ENCODE results near the gene HSF2BP. TPM values are rescaled to one million over a fixed set of nuclear protein-coding genes. Genes with fewer than 3 reads are reported as not detected.

Gene HSF2BP
- total RNA-seq, 3 donors from 2014 or later, result 0.32 to 0.48 (median 0.47) TPM

- ATAC-seq (no peak), DNase-seq (no peak)
- Histone ChIP-seq H3K4me3 (no peak overlapping the region), H3K9me3 (no peaks in the 10 kb centered on the region), H3K36me3 (ENCODE audit: low read depth) (no peaks in the 10 kb centered on the region), H3K4me1 (ENCODE audit: low read depth) (no peaks in the 10 kb centered on the region)
- no peak for TF ChIP-seq CTCF (IDR thresholded peaks at IDR 0.05)
- intact Hi-C loops (cut with DNase I, micrococcal nuclease), result no loop called here
These were observed 66.2 kb downstream of the HSF2BP start for GRCh38 chr21:43593078-43593477.

- intact Hi-C loops (cut with DNase I, micrococcal nuclease), result no loop called here
- no peak for ATAC-seq
- no peaks in the 10 kb centered on the region for H3K36me3 ChIP-seq (ENCODE audit: low read depth)
- no peak for DNase-seq
- no peak for TF ChIP-seq CTCF (IDR thresholded peaks at IDR 0.05)
- no peaks in the 10 kb centered on the region for H3K4me1 ChIP-seq (ENCODE audit: low read depth)
- H3K4me3 ChIP-seq, result no peak overlapping the region
- no peaks in the 10 kb centered on the region for H3K9me3 ChIP-seq
These were observed 67.7 kb downstream of the HSF2BP start for GRCh38 chr21:43591571-43591970.

GRCh38 chr21:43590194-43590593, 69.1 kb downstream of the HSF2BP start:
- H3K36me3 ChIP-seq (ENCODE audit: low read depth), result no peaks in the 10 kb centered on the region
- H3K9me3 ChIP-seq, result no peaks in the 10 kb centered on the region
- no peaks in the 10 kb centered on the region for H3K4me1 ChIP-seq (ENCODE audit: low read depth)
- intact Hi-C loops (cut with DNase I, micrococcal nuclease), result no loop called here
- no peak for TF ChIP-seq CTCF (IDR thresholded peaks at IDR 0.05)
- no peak for DNase-seq
- H3K4me3 ChIP-seq, result no peak overlapping the region
- ATAC-seq, result peak; percentile 21

GRCh38 chr21:43588957-43589356, 70.3 kb downstream of the HSF2BP start:
- ATAC-seq (peak; percentile 87), DNase-seq (no peak)
- intact Hi-C loops (cut with DNase I, micrococcal nuclease), result no loop called here
- Histone ChIP-seq H3K9me3 (no peaks in the 10 kb centered on the region), H3K36me3 (ENCODE audit: low read depth) (no peaks in the 10 kb centered on the region), H3K4me3 (no peak overlapping the region), H3K4me1 (ENCODE audit: low read depth) (no peaks in the 10 kb centered on the region)
- TF ChIP-seq CTCF (IDR thresholded peaks at IDR 0.05), result no peak

- TF ChIP-seq CTCF (IDR thresholded peaks at IDR 0.05), result no peak
- Histone ChIP-seq H3K4me1 (ENCODE audit: low read depth) (no peaks in the 10 kb centered on the region), H3K4me3 (no peak overlapping the region), H3K36me3 (ENCODE audit: low read depth) (no peaks in the 10 kb centered on the region), H3K9me3 (no peaks in the 10 kb centered on the region)
- ATAC-seq (peak; percentile 55), DNase-seq (no peak)
- intact Hi-C loops (cut with DNase I, micrococcal nuclease), result no loop called here
These were observed 73.3 kb downstream of the HSF2BP start for GRCh38 chr21:43585924-43586413.

- no peaks in the 10 kb centered on the region for H3K4me1 ChIP-seq (ENCODE audit: low read depth)
- TF ChIP-seq CTCF (IDR thresholded peaks at IDR 0.05), result no peak
- DNase-seq (no peak), ATAC-seq (no peak)
- H3K9me3 ChIP-seq, result no peaks in the 10 kb centered on the region
- intact Hi-C loops (cut with DNase I, micrococcal nuclease), result no loop called here
- H3K4me3 ChIP-seq, result no peak overlapping the region
- no peaks in the 10 kb centered on the region for H3K36me3 ChIP-seq (ENCODE audit: low read depth)
These were observed 73.8 kb downstream of the HSF2BP start for GRCh38 chr21:43585514-43585913.
